ENCODE data around the gene SYNGR4.
"Not testable (repeated sequence)": the region's sequence is repeated elsewhere in the genome, so short reads cannot be mapped to it uniquely, and the experiment has no call there.

Gene SYNGR4
- total RNA-seq: 0 to 0.13 (median 0) reads per million in 18 experiments

GRCh38 chr19:48363810-48364597 is at the start of gene SYNGR4, which contains the start of gene TMEM143:
Gene SYNGR4 (plus strand): TSS chr19:48364367. CDS start chr19:48365843, 1,476 bp downstream.
Gene TMEM143 (minus strand): TSS chr19:48363940. CDS start chr19:48363920, 20 bp downstream.
- DNase-seq: peak; percentile 100

GRCh38 chr19:48315712-48316111 is 48.5 kb upstream of the SYNGR4 start:
- no peak for DNase-seq

- DNase-seq: not testable (repeated sequence)
These were observed 46.5 kb upstream of the SYNGR4 start for GRCh38 chr19:48317708-48317960.

- no peak for DNase-seq
These were observed 45.7 kb upstream of the SYNGR4 start for GRCh38 chr19:48318286-48318987.

GRCh38 chr19:48319647-48320541 is 44.3 kb upstream of the SYNGR4 start:
- peak; percentile 71 to 77 for DNase-seq

GRCh38 chr19:48321372-48321621 is 42.9 kb upstream of the SYNGR4 start:
- DNase-seq: peak; percentile 88

- DNase-seq: peak; percentile 95 to 97
These were observed 42.3 kb upstream of the SYNGR4 start for GRCh38 chr19:48321622-48322591.

- peak; percentile 55 to 89 for DNase-seq
These were observed 38.8 kb upstream of the SYNGR4 start, which contains the start of gene EMP3 for GRCh38 chr19:48325265-48325910. Gene EMP3 (plus strand): TSS chr19:48325552. CDS start chr19:48326845, 1,293 bp downstream.

- DNase-seq: peak; percentile 53 to 66
These were observed 34.8 kb upstream of the SYNGR4 start for GRCh38 chr19:48329167-48329891.

GRCh38 chr19:48330012-48330681 is 34.0 kb upstream of the SYNGR4 start:
- peak; percentile 82 to 91 for DNase-seq

GRCh38 chr19:48332351-48332661 is 31.9 kb upstream of the SYNGR4 start:
- DNase-seq: no peak

GRCh38 chr19:48332662-48333466 is 31.3 kb upstream of the SYNGR4 start:
- DNase-seq: peak; percentile 93 to 97

- peak; percentile 93 to 95 for DNase-seq
These were observed 30.4 kb upstream of the SYNGR4 start for GRCh38 chr19:48333467-48334384.

- DNase-seq: no peak
These were observed 25.9 kb upstream of the SYNGR4 start for GRCh38 chr19:48338253-48338755.

GRCh38 chr19:48338802-48339503 is 25.2 kb upstream of the SYNGR4 start:
- no peak for DNase-seq

- no peak for DNase-seq
These were observed 23.2 kb upstream of the SYNGR4 start for GRCh38 chr19:48340995-48341394.
